GM18867 (cell line): Measurements from ENCODE around the gene CHRNA4.

Source experiments
- ATAC-seq: cut with Tn5 transposase; IDR thresholded peaks from one replicate; pipeline ENCODE4 v1.9.1; 2021; ENCODE audit warnings: mild to moderate bottlenecking, moderate library complexity; ENCODE audit not compliant: unreplicated experiment

The CHRNA4 gene

DNA sequence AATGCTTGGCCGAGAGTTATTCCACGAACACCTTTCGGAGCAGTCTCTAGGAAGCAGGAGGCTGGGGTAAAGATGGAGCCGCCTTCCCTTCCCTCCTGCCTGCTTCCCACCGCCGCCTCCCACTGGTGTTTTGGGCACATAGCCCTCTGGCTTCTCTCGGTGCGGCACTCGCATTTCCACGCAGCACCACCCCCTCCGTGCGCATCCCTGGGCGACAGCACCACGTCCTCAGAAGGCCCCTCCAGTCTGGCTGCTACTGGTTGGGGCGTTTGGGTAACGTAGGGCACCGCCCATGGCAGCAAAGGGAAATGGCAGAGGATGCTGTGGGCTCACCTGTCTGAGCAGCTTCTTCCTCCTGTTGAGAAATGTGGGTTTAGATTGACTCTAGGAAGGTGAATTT, 65.7 kb downstream of the CHRNA4 start:
- no peak for ATAC-seq

DNA sequence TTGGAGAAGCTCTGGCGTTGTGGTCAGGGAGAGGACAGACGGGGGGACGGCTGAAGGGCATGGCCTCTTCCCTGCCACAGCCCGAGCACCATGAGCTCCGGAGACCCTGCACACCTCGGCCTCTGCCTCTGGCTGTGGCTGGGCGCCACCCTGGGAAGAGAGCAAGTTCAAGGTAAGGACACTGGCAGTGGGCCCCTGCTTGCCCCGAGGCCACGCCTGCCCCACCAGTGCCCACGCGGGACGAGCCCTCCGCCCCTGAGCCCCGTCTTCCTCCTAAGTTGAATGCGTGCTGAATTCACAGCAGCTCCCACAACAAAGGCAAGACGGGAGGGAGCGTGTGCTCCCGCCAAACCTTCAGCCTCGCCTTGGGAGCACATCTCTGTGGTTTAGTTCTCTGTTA, 66.1 kb downstream of the CHRNA4 start:
- ATAC-seq, result no peak

DNA sequence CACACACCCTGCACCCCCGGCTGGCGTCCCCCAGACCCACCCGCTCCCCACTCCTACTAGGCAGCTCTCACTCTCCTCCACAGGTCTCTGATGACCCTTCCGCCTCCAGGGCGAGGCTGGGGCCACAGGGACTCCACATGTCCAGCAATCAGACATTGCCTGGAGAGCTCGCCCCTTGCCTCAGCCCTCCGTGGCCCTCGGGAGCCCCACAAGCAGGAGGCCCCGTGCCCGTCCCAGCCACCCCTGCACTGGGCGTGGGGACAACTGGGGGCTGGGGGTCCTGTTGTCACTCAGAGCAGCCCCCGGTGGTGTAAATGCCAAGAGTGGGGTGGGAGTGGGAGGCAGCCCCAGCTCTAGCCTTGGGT, 66.6 kb downstream of the CHRNA4 start:
- no peak for ATAC-seq

DNA sequence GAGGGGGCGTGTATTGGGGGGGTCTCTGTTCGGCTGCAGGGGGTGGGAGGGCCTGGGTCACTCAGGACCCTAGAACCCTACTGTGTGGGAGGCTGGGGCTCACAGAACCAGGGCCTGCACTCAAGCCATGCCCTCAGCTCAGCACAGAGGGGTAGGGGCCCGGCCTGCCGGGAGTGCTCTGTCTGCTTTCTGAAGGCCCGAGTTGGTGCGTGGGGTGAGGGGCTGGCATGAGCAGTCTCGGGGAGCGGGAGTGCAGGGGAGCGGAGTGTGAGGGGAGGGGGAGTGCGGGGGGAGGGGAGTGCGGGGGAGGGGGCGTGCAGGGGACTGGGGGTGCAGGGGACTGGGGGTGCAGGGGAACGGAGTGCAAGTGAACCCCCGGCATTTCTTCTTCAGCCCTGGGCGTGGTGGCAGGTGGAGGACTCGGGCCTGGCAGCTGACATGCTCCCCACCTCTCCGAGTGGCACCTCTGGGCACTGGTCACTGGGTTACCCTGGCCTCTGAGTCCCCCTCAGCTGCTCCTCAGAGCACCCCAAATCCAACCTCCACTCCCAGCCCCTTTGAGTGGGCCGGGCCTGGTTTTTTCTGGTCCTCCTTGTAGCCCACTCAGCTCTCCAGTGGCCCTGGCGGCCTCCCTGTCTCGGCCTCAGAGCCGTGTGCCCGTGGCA, 67.1 kb downstream of the CHRNA4 start:
- no peak for ATAC-seq

DNA sequence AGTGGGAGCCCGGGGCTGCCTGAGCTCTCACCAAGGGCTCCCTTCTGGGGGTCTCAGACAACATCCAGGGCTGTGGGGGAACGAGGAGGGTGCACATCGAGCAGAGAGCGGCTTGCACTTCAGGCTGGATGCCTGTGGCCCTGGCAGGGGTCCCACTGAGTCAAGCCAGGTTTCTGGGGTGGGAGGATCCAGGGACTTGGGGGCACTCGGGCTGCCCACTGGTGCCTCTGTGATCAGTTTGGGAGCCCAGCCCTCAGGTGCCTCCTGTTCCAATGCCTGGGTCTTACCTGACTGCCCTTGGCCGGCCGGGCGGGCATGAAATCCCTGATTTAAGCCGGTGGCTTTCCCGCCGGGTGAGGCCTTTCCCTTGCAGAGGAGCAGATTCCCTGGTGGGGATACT, 67.7 kb downstream of the CHRNA4 start:
- no peak for ATAC-seq
